Endothelial cell of umbilical vein (primary cell): Measurements from ENCODE around the gene STK10. TPM values are rescaled to one million over a fixed set of nuclear protein-coding genes. Genes with fewer than 3 reads are reported as not detected.

Source experiments
- BruUV-seq: library from RNA; stranded (reverse); fragments of 400-500 nt; replicated peaks from 2 replicates; lab custom pipeline; 2021; lab: Mats Ljungman, UMichigan
- CTCF ChIA-PET: fragments of 300-600, 350-600 bp; sonication (Branson Sonifier 250); formaldehyde crosslinking; loops from one replicate; lab custom pipeline; 2021; ENCODE audit warnings: antibody characterized with exemption, inconsistent platforms; lab: Charles Lee
- POLR2A ChIA-PET: fragments of 300-600, 350-600 bp; sonication (Branson Sonifier 250); formaldehyde crosslinking; loops from one replicate; lab custom pipeline; 2021; ENCODE audit warnings: antibody characterized with exemption, inconsistent platforms; lab: Charles Lee
- DNase-seq: peaks from one replicate; pipeline ENCODE4 v3.0.0-alpha.2; 2011; ENCODE audit warnings: low read depth, low spot score
- FAIRE-seq: peaks from 2 replicates; lab custom pipeline; 2011; peaks lifted over from hg19 to GRCh38; lab: Jason Lieb, UNC
- H2AFZ ChIP-seq: 2 replicates; pipeline ENCODE4 v1.6.0; 2012; ENCODE audit warnings: low read depth, low read length, control low read depth, inconsistent platforms
- H3K27ac ChIP-seq: 2 replicates; pipeline ENCODE4 v1.5.1; 2011; ENCODE audit warnings: low read depth, mild to moderate bottlenecking, control low read depth, low read length, moderate library complexity; ENCODE audit not compliant: insufficient read depth
- H3K27me3 ChIP-seq, 2 experiments: 2 replicates each; pipeline versions ENCODE4 v1.6.0 to v1.6.1; 2011; ENCODE audit warnings: low read length in 2 of 2, mixed read lengths in 1 of 2; ENCODE audit not compliant: control insufficient read depth in 2 of 2, insufficient read depth in 2 of 2
- H3K36me3 ChIP-seq, 2 experiments: 2 replicates in 1 of 2; 3 replicates in 1 of 2; pipeline ENCODE4 v1.5.1; 2011; ENCODE audit warnings: low read length in 2 of 2, mild to moderate bottlenecking in 1 of 2, moderate library complexity in 1 of 2; ENCODE audit not compliant: control insufficient read depth in 2 of 2, insufficient read depth in 2 of 2; ENCODE audit errors: extremely low read depth in 1 of 2
- H3K4me1 ChIP-seq: 3 replicates; pipeline ENCODE4 v1.5.1; 2011; ENCODE audit warnings: mild to moderate bottlenecking, low read length; ENCODE audit not compliant: control insufficient read depth, insufficient read depth; ENCODE audit errors: extremely low read depth
- H3K4me2 ChIP-seq: 2 replicates; pipeline ENCODE4 v1.6.1; 2011; ENCODE audit warnings: low read length, control low read depth, mixed read lengths; ENCODE audit not compliant: insufficient read depth
- H3K4me3 ChIP-seq, 3 experiments: fragments of 200-600 bp in 1 of 3; sonication (generic), shearing (Covaris generic) in 1 of 3; replicated peaks in 1 of 3; 2 replicates each; pipeline ENCODE4 v1.5.1; 2011 to 2016; ENCODE audit warnings: control low read depth in 3 of 3, low read length in 3 of 3, mild to moderate bottlenecking in 2 of 3, inconsistent platforms in 1 of 3, low read depth in 1 of 3, moderate library complexity in 1 of 3; ENCODE audit not compliant: insufficient read depth in 1 of 3
- H3K79me2 ChIP-seq: 2 replicates; pipeline ENCODE4 v1.6.0; 2012; ENCODE audit warnings: low read length, inconsistent platforms; ENCODE audit not compliant: control insufficient read depth, insufficient read depth
- H3K9ac ChIP-seq: replicated peaks from 2 replicates; pipeline ENCODE3; 2011; ENCODE audit warnings: low read length, control low read depth; ENCODE audit not compliant: insufficient read depth; ENCODE audit errors: extremely low read depth
- H3K9me1 ChIP-seq: replicated peaks from 3 replicates; pipeline ENCODE4 v1.6.0; 2011; ENCODE audit warnings: mild to moderate bottlenecking, low read length; ENCODE audit not compliant: control insufficient read depth, insufficient read depth; ENCODE audit errors: extremely low read depth
- H3K9me3 ChIP-seq: replicated peaks from 2 replicates; pipeline ENCODE4 v1.5.1; 2012; ENCODE audit warnings: low read length, inconsistent platforms; ENCODE audit not compliant: control insufficient read depth, insufficient read depth
- H4K20me1 ChIP-seq: replicated peaks from 2 replicates; pipeline ENCODE3; 2011; ENCODE audit warnings: mild to moderate bottlenecking, low read length; ENCODE audit not compliant: control insufficient read depth, insufficient read depth; ENCODE audit errors: extremely low read depth
- CTCF ChIP-seq, 2 donors: IDR thresholded peaks; 1 replicate in 1 of 2; 2 replicates in 1 of 2; pipeline ENCODE4 v1.5.1; 2011; ENCODE audit warnings: low read length in 2 of 2, mild to moderate bottlenecking in 2 of 2, moderate library complexity in 2 of 2, control low read depth in 1 of 2, inconsistent platforms in 1 of 2, low read depth in 1 of 2; ENCODE audit not compliant: insufficient read depth in 1 of 2; ENCODE audit errors: extremely low read depth in 1 of 2
- EZH2 ChIP-seq: IDR thresholded peaks from 2 replicates; pipeline ENCODE4 v1.6.1; 2012; ENCODE audit warnings: borderline replicate concordance, low read depth, mild to moderate bottlenecking, moderate library complexity, low read length, inconsistent platforms; ENCODE audit not compliant: severe bottlenecking
- FOS ChIP-seq: IDR thresholded peaks from 2 replicates; pipeline ENCODE4 v1.6.1; 2011; ENCODE audit warnings: mild to moderate bottlenecking, low read length, moderate library complexity, borderline replicate concordance; ENCODE audit not compliant: insufficient read depth
- GATA2 ChIP-seq: IDR thresholded peaks from 2 replicates; pipeline ENCODE4 v1.7.0; 2011; ENCODE audit warnings: low read depth, mild to moderate bottlenecking, moderate library complexity, mixed read lengths, low read length; ENCODE audit not compliant: insufficient read length, insufficient read depth
- JUN ChIP-seq: IDR thresholded peaks from 2 replicates; pipeline ENCODE4 v1.6.1; 2011; ENCODE audit warnings: borderline replicate concordance, low read depth; ENCODE audit not compliant: insufficient read length, insufficient read depth
- MAX ChIP-seq: IDR thresholded peaks from 2 replicates; pipeline ENCODE4 v1.6.1; 2011; ENCODE audit not compliant: insufficient read depth, insufficient read length
- MYC ChIP-seq: IDR thresholded peaks from one replicate; pipeline ENCODE4 v1.6.1; 2011; ENCODE audit warnings: mild to moderate bottlenecking, low read depth, low read length
- POLR2A ChIP-seq: IDR thresholded peaks from 2 replicates; pipeline ENCODE4 v1.6.1; 2012; ENCODE audit warnings: low read depth, mild to moderate bottlenecking, control low read depth, low read length
- POLR2AphosphoS5 ChIP-seq: IDR thresholded peaks from 2 replicates; pipeline ENCODE4 v1.6.1; 2012; ENCODE audit warnings: low read depth, mild to moderate bottlenecking, control low read depth, low read length, moderate library complexity; ENCODE audit not compliant: insufficient read depth
- dilution Hi-C: fragments of 300-500 bp; cut with MboI; formaldehyde crosslinking; loops from one replicate; pipeline ENCODE4 v1.15.0; 2019; ENCODE audit warnings: low sequenced_read_pairs; ENCODE audit not compliant: extremely low pct_ligation_motif_present
- intact Hi-C: fragments of 100-400 bp; cut with micrococcal nuclease; formaldehyde crosslinking; loops from one replicate; pipeline ENCODE4 v1.10.0; 2022
- polyA plus RNA-seq, 4 experiments: library from polyadenylated mRNA; depleted of rRNA in 3 of 4; stranded (reverse) in 3 of 4; unstranded in 1 of 4; fragments of >200 nt; gene quantifications; 2 replicates each; pipeline versions ENCODE4 v1.2.1 to v1.2.3, GENCODE V29; 2011 to 2012; ENCODE audit warnings: missing spikeins in 1 of 4
- total RNA-seq: library from RNA; stranded (reverse); gene quantifications from 2 replicates; pipeline ENCODE4 v1.2.3, GENCODE V29; 2021

The STK10 gene
- total and polyA plus RNA-seq, 2 donors (not counting 3 experiments of a cell fraction or from before 2014, with no cell fraction given), result 16.9 to 47.2 TPM

- no peak overlapping the region for H3K4me2 ChIP-seq
- FAIRE-seq (no peak), DNase-seq (no peak)
- H3K9ac ChIP-seq, result no peak overlapping the region
- H3K9me1 ChIP-seq, result no peaks in the 10 kb centered on the region
- H3K27ac ChIP-seq, result no peak overlapping the region
- ChIA-PET POLR2A (no interaction called here), CTCF (no interaction called here)
- H4K20me1 ChIP-seq, result peaks cover 2% of the 10 kb centered on the region
- no peak overlapping the region for H3K4me3 ChIP-seq
- intact Hi-C loops (no loop called here), dilution Hi-C loops (no loop called here)
- peaks cover 2% of the 10 kb centered on the region for H3K4me1 ChIP-seq
- no TSS peak for BruUV-seq
- H3K27me3 ChIP-seq, result no peaks in the 10 kb centered on the region
- no peaks in the 10 kb centered on the region for H3K9me3 ChIP-seq
- H3K36me3 ChIP-seq, result peaks cover 0 to 3% of the 10 kb centered on the region in 2 experiments
- TF ChIP-seq CTCF (IDR thresholded peaks at IDR 0.05; ENCODE audit: extremely low read depth in 1 of 2, insufficient read depth in 1 of 2, low read depth in 1 of 2, low read length in 2 of 2) (no peak), JUN (no peak), EZH2 (no peak), MYC (no peak), POLR2A (no peak), MAX (no peak), GATA2 (no peak), POLR2AphosphoS5 (no peak), FOS (no peak)
- H3K79me2 ChIP-seq, result no peaks in the 10 kb centered on the region
- H2AFZ ChIP-seq, result no peak overlapping the region
These were observed 39.6 kb downstream of the STK10 start for GRCh38 chr5:172148381-172148780.
